Colonic mucosa (tissue), 4 donors: ENCODE results near the gene COMP. TPM values are rescaled to one million over a fixed set of nuclear protein-coding genes. Genes with fewer than 3 reads are reported as not detected.

Experiments used
- DNase-seq: peaks from one replicate; pipeline ENCODE4 v3.0.0-alpha.2; 2020
- H3K27ac ChIP-seq: fragments of 200-600 bp; one replicate; pipeline ENCODE4 v1.8.0; 2021
- H3K27me3 ChIP-seq: fragments of 200-600 bp; one replicate; pipeline ENCODE4 v1.8.0; 2021
- H3K36me3 ChIP-seq: fragments of 200-600 bp; one replicate; pipeline ENCODE4 v1.8.0; 2021
- H3K4me1 ChIP-seq: fragments of 200-600 bp; one replicate; pipeline ENCODE4 v1.8.0; 2021; ENCODE audit warnings: mild to moderate bottlenecking
- H3K4me3 ChIP-seq: fragments of 200-600 bp; one replicate; pipeline ENCODE4 v1.8.0; 2021
- H3K9ac ChIP-seq, 2 donors: one replicate each; pipeline ENCODE4 v1.7.0; 2013; ENCODE audit warnings: control low read depth in 2 of 2, low read depth in 2 of 2, low read length in 2 of 2
- H3K9me3 ChIP-seq: fragments of 200-600 bp; one replicate; pipeline ENCODE4 v1.8.0; 2021
- intact Hi-C: fragments of 100-400 bp; cut with DNase I; formaldehyde crosslinking; loops from one replicate; pipeline ENCODE4 v1.14.1; 2022
- total RNA-seq, 2 donors: library from RNA; stranded (reverse); fragmentation: NEBNext Ultra II Directional in 1 of 2; extraction: Animal tissue kit (Norgen Biotek cat#: 25700) in 1 of 2; gene quantifications; one replicate each; pipeline ENCODE4 v1.2.1, GENCODE V29; 2021
- TF ChIP-seq, protein P1 (sequence below): fragments of 200-600 bp; IDR thresholded peaks from one replicate; pipeline ENCODE4 v1.8.0; 2022; ENCODE audit warnings: antibody characterized with exemption, mild to moderate bottlenecking
- donor health status: healthy.
- donor health status: DM: no; HTN: no; CAD: no.
- donor health status: DM: no; HTN: no; CAD: no.

COMP gene
- total RNA-seq, 2 donors from 2014 or later, result 0.13 TPM; not detected in 1

- Histone ChIP-seq H3K9ac (peak overlapping the region; percentile 54 to 99), H3K4me1 (peaks cover 3% of the 10 kb centered on the region), H3K27ac (peak overlapping the region; percentile 69), H3K9me3 (no peaks in the 10 kb centered on the region), H3K27me3 (no peaks in the 10 kb centered on the region), H3K36me3 (no peaks in the 10 kb centered on the region), H3K4me3 (peak overlapping the region; percentile 90)
- TF ChIP-seq, protein P1, sequence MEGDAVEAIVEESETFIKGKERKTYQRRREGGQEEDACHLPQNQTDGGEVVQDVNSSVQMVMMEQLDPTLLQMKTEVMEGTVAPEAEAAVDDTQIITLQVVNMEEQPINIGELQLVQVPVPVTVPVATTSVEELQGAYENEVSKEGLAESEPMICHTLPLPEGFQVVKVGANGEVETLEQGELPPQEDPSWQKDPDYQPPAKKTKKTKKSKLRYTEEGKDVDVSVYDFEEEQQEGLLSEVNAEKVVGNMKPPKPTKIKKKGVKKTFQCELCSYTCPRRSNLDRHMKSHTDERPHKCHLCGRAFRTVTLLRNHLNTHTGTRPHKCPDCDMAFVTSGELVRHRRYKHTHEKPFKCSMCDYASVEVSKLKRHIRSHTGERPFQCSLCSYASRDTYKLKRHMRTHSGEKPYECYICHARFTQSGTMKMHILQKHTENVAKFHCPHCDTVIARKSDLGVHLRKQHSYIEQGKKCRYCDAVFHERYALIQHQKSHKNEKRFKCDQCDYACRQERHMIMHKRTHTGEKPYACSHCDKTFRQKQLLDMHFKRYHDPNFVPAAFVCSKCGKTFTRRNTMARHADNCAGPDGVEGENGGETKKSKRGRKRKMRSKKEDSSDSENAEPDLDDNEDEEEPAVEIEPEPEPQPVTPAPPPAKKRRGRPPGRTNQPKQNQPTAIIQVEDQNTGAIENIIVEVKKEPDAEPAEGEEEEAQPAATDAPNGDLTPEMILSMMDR, result no peak
- peak; percentile 57 for DNase-seq
- intact Hi-C loops, result no loop called here
These were observed 42.9 kb upstream of the COMP start for GRCh38 chr19:18833849-18834643.

DNA sequence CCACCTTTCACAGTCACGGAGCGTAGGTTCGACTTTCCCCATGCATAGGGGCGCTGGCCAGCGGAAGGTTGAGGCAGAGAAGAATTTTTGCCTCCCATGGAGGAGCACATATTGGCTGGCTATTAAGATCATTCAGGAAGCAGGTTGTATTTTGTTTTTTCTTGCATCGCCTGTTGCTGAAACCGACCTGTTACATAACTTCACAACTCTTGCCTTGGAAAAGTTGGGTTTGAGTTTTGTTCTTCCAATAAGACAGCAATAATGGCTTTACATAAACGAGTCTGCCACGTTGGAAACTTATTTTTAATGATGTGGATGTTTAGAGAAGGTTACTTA, 42.0 kb upstream of the COMP start:
- Histone ChIP-seq H3K27me3 (no peaks in the 10 kb centered on the region), H3K36me3 (no peaks in the 10 kb centered on the region), H3K4me1 (peaks cover 3% of the 10 kb centered on the region), H3K4me3 (peak overlapping the region; percentile 90), H3K9me3 (no peaks in the 10 kb centered on the region), H3K27ac (peak overlapping the region; percentile 69), H3K9ac (peak overlapping the region; percentile 99)
- intact Hi-C loops, result no loop called here
- DNase-seq, result no peak
- TF ChIP-seq, protein P1, result no peak

- H3K27me3 ChIP-seq, result no peaks in the 10 kb centered on the region
- H3K36me3 ChIP-seq, result no peaks in the 10 kb centered on the region
- TF ChIP-seq, protein P1, result no peak
- DNase-seq, result peak; percentile 40
- H3K9ac ChIP-seq, result peak overlapping the region; percentile 99
- H3K4me1 ChIP-seq, result peaks cover 3% of the 10 kb centered on the region
- H3K4me3 ChIP-seq, result peak overlapping the region; percentile 90
- H3K9me3 ChIP-seq, result no peaks in the 10 kb centered on the region
- H3K27ac ChIP-seq, result peak overlapping the region; percentile 86
- intact Hi-C loops, result no loop called here
These were observed 41.4 kb upstream of the COMP start for GRCh38 chr19:18832306-18833140.

GRCh38 chr19:18831524-18832305, 40.6 kb upstream of the COMP start, which contains the start of gene UPF1:
Gene UPF1 (plus strand): TSS chr19:18831959. CDS start chr19:18832210, 251 bp downstream.
- Histone ChIP-seq H3K9me3 (no peaks in the 10 kb centered on the region), H3K4me3 (peak within 1 kb of the TSS; percentile 90), H3K27ac (peak within 1 kb of the TSS; percentile 86), H3K4me1 (peaks cover 2% of the 10 kb centered on the region), H3K9ac (peak within 1 kb of the TSS; percentile 99), H3K27me3 (no peaks in the 10 kb centered on the region), H3K36me3 (no peaks in the 10 kb centered on the region)
- TF ChIP-seq, protein P1, result no peak
- DNase-seq, result peak; percentile 97
- intact Hi-C loops, result no loop called here

GRCh38 chr19:18830488-18830887, 39.4 kb upstream of the COMP start:
- intact Hi-C loops, result no loop called here
- no peak for DNase-seq
- Histone ChIP-seq H3K27ac (no peak overlapping the region), H3K4me1 (no peaks in the 10 kb centered on the region), H3K36me3 (no peaks in the 10 kb centered on the region), H3K9me3 (no peaks in the 10 kb centered on the region), H3K27me3 (no peaks in the 10 kb centered on the region), H3K4me3 (no peak overlapping the region), H3K9ac (no peak overlapping the region)
- TF ChIP-seq, protein P1, result no peak
